ENCODE data around the gene CDKN1C.
A peak's percentile ranks its signal among the peaks of the same experiment; 100 is the strongest.

CDKN1C gene

DNA sequence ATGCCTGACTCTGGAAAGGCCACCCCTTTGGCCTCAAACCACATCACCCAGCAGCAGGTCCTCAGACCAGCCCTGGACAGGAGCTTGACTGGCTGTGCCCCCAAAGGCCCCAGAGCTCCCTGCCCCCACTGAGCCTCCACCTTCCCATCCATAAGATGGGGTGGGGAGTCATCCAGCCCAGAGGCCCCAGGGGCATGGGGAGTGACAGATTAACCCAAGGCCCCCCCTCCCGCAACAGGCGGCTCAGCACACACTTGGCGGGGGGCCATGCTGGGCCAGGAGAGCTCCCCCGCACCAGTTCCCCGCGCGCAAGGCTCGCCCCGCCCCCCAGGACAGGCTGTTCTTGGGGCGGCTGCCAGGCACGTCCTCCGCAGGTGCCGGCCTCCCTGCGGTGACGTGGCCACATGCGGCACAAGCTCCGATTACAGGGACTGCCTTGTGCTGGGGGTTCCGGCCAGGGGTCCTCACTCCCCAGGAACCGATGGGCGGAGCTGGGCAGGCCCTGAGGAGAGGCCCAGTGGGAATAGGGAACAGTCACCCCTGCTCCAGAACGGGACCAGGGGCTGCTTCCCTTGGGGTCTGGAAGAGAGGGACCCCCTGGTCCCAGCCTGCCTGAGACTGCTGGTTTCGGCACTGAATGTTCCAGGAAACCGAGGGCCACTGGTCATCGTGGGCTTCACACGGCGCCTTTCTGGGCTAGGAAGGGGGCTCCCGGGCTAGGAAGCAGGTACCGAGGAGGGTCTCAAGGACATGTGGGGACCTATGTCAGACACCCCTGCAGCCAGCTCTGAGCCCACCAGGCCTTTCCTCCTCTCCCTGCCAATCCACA is 5.1 kb upstream of the CDKN1C start:
- DNase-seq = no peak

DNA sequence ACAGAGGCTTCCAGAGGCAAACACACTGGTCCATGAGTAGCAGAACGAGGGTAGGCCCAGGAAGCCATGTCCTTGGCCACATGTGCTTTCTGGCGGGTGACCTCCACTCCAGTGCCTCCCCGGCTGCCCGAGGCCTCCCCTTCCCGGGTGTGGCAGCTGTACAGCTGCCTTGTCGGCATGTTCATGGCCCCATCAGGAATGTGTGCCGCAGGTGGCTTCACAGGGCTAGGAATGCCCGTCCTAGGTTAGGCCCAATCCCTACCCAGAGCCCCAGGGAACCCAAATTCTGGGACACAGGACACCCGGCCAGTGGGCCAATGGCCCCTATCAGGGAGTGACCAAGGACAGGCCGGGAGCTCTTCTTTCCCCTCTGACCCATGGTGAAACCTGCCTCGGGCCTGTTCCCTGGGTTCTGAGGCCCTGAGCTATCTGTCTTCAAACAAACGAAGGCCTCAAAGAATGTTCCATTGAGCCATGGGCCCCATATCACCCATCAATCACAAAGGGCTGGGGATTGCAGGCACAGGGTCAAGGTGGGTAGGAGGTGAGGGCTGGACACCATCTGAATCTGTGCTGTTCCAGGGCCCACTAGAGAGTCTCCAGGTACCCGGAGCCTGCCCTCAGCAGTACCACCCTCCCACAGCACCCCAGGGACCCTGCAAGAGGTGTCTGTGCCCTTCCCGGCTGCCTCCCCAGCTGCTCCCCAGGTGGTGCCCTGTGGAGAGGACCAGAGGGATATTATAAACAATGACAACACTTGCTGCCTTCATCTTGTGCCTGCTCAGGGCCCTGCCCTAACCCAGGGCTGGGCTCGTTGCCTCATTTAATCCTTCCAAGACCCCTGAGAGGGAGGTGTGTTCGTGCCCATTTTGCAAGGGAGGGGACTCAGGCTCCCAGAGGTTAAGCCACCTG is 4.0 kb upstream of the CDKN1C start:
- no peak for DNase-seq

DNA sequence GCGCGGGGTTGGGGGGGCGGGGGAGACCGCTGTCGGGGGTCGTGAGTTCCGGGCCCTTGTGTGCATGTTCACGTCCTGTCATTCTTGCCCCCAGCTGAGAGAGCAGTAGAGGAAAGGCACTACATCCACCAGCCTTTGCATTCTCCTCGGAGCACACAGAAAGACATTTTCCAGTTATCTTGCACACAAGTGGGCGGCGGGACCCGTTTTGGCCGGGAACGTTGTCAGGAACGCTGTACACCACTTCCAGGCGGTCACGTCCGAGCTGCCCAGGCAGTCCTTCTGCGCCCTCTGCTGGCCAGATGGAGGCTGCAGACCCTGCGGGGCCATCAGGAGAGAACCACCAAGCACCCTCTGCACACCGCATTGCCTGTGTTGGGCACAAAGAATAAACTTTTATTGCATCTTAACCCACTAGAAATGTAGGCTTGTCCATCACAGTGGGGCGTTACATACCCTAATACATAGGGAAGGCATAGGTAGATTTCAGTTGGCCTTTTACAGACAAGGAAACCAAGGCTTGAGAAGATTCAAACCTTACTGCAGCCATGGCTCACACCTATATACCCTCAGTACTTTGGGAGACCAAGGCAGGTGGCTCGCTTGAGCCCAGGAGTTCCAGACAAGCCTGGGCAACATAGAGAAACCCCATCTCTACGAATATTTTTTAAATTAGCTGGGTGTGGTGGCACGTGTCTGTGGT is 2.8 kb upstream of the CDKN1C start:
- DNase-seq = peak in 55 of 56 donors; percentile 37 to 96 (median 77)

DNA sequence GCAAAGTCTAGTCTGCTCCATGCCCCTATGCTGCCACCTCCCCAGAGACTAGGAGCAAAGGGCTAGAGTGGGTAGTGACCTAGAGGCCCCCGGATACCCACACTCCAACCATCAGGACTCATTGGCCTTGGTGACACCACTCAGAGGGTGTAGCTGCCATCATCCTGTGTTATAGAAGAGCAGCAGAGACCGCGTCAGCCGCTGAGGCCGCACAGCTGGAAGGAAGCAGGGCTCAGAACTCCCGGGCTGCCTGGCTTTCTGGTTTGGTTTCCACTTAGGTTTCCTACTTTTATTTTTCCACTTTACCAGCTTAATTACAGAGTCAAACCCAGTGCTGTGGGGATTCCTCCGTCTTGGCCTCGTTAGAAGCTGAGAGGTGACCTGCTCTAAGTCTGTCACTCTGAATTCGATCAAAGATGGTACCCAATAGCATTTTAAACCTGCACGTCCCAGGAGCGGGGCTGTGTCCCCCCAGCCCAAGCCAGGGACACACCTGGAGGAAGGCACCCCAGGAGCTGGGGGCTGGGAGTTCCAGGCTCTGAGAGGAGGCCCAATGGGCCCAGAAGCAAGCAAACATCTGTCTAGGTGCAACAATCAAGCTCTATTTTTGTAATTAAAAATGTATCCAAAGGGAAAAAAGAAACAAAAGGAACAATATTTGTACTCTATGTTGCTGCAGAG is 2.1 kb upstream of the CDKN1C start:
- no peak for DNase-seq

DNA sequence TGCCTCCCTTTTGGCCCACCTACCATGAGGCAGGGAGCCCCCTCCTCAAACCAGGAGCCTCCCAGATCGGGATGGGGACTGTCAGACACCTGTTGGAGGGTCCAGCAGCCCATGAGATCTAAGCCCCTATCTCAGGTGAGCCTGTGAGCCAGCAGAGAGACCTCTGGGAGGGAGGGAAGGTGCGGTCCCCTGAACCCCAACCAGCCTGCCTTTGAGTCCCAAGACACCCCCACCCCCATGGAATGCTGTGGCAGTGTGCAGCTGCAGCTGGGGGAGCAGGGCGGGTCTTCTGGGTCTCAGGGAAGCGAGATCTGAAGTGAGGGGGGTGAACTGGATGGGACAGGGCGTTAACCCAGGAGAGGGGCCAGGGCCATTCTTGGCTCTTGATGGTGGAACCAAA is 1.4 kb upstream of the CDKN1C start:
- no peak for DNase-seq

DNA sequence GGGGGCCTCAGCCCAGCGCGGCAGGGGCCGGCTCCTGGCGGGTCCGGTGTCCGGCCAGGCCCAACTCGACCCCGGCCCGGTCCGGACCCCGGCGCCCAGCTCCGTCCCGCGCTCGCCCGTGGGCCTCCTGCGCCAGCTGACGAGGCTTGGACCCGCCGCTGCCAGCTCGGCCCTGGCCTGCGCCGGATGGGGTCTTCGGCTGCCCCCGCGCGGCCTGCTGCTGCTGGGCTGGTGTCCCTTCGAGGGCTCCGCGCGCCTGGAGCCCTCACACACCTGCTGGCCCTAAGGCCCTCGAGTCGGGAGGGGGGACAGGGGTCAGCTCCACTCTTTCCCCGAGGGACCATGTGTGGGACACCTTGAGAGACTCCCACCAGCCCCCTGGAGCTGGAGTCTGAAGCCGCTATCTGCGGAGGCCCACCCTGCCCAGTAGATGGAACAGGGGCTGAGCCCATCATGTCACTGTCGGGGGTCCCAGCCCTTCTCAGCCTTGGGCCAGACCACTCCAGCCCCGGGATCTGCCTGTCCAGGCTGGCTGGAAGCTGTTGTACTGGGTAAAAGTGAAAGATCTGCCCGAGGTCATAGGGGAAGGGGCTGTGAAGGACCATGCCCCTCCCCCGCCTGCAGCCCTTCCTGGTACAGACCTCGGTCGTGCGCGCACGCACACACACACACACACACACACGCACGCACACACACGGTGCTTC is 768 bp upstream of the CDKN1C start:
- DNase-seq = peak in 14 of 56 donors; percentile 48 to 71 (median 62)

DNA sequence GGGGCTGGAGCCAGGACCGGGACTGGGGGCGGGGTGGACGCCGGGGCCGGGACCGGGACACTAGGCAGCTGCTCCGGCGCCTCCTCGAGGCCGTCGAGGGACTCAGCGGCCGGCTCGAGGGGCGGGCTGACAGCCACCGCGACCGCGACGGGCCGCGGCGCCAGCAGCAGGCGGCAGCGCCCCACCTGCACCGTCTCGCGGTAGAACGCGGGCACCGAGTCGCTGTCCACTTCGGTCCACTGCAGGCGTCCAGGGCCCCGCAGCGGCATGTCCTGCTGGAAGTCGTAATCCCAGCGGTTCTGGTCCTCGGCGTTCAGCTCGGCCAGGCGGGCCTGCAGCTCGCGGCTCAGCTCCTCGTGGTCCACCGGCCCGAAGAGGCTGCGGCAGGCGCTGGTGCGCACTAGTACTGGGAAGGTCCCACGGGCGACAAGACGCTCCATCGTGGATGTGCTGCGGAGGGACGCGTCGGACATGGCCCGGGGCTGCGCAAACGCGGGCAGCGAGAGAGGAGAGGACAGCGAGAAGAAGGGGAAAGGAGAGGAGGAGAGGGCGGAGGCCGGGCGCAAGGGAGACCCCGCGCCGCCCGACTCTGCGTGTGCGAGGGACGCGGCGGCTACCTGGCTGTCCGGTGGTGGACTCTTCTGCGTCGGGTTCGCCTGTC is 428 bp downstream of the CDKN1C start:
- peak in 25 of 56 donors; percentile 30 to 78 (median 53) for DNase-seq

DNA sequence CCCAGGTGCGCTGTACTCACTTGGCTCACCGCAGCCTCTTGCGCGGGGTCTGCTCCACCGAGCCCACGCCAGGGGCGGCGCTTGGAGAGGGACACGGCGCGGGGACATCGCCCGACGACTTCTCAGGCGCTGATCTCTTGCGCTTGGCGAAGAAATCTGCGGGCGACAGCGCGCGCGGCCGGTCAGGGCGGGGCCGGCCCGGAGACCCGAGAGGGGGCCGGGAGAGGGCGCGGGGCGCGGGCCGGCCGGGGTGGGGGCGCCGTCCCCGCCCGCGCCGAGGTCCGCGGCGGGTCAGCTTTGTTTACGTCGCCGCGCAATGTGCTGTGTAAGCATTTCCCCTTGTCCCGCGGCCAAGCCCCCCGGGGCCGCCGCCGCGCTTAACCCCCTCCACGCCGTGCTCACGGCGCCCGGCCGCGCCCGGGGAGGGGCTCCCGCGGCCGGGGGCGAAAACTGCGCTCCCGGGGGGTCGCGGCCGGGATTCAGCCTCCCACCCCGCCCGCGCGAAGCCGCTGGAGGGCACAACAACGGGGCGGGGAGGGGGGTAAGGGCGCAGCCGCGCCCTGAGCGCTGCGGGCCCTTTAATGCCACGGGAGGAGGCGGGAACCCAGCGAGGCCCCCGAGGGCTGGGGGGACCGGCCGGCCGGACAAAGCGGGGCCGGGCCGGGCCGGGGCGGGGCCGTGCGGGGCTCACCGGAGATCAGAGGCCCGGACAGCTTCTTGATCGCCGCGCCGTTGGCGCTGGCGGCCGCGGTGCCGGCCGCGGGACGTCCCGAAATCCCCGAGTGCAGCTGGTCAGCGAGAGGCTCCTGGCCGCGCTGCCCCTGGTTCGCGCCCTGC is 1.4 kb downstream of the CDKN1C start:
- DNase-seq = peak in 11 of 56 donors; percentile 19 to 66 (median 45)

DNA sequence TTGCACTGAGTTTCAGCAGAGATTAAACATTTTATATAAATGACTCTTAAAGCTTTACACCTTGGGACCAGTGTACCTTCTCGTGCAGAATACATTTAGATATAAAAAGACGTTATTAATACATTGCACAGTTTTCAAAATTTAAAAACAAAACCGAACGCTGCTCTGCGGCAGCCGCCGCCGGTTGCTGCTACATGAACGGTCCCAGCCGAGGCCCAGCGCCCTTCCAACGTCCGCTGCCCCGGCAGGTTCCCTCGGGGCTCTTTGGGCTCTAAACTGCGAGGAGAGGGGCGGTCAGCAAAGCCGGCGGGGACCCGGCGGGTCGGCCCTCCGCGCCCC is 2.0 kb downstream of the CDKN1C start:
- no peak for DNase-seq

DNA sequence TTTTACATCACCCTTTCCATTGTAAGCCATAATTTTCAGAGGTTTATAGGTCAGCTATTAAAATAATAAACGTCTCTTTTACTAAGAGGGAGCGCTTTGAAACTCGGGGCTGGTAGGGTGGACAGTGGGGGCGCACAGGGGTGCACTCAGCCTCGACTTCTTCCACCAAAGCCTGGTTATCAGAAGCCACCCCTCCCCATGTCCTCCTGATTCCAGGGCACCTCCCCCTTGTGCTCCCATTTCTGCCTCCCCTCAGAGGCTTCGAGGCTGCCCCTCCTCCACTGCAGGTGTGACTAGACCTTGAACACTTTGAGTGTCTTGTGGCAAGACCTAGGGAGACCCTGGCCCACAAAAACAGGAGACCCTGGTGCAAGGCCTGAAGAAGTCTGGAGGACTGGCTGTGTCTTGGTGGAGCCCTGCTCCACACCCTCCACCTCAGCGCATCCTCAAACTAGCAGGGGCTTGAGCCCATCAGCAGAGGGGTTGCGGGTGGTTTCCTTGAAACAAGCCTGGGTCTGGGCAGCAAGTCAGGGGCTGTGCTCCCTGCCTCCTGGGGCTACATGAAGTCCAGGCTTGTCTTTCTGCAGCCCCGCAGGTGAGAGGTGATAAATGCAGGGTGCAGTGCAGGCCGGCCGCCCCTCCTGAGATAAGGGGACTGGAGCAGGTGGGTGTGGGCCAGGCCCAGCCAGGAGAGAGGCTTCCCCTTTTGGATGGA is 3.0 kb downstream of the CDKN1C start:
- DNase-seq = no peak

DNA sequence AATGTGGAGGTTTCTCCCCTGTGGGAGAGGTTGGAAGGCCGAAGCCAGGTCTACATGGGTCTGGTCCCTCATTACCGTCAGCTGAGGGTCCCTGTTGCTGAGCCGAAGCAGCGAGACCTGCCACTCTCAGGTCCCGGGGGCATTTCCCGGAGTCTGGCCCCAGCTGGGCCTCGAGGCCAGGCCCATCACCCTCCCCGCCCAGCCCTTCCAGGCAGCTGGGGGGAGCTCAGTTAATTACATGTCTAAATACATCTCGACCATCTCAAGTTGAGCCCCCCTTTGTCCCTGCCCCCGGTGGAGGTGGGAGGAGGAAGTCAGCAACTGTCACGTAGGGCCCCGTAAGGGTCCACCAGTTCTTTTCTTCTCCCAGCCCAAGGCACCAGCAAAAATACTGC is 3.6 kb downstream of the CDKN1C start:
- DNase-seq = no peak

DNA sequence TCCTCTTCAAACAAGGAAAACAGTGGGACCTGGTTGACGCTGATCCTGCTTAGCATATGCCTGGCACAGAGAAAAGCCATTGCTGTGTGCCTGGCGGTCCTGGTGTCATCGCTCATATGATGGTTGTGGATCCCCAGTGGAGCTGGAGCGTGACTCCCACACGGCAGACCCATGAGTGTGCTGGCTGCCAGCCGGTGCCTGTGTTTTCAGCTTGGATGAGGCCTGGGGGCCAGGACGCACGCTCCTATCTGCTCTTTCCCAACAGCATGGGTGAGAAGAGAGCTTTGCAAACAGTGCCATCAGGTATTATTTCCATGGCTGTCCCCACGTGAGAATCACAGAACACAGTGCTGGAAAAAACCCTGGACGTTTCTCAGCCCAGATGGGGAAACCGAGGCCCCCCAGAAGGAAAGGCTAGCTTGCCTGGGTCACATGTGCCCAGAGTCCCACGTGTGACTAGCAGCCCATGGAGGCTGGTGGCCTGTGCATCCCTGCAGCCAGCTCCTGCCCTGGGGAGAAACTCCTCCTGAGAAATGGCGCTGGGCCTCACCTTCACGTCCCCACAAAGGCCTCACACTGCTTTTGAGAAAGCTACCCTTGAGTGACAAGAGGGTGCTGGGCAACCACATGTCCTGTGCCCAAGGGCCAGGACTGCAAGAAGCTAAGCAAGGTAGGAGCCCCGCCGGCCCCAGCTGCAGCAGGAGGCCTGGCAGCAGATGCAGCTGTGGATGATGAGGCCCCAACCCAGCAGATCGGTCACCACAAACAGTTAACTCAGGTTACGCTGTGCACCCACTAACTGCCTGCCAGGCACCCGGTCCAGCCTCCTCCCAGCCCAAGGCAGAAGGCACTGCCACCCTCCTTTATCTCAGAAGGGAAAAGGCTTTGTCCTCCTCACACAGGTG is 4.2 kb downstream of the CDKN1C start:
- no peak for DNase-seq

DNA sequence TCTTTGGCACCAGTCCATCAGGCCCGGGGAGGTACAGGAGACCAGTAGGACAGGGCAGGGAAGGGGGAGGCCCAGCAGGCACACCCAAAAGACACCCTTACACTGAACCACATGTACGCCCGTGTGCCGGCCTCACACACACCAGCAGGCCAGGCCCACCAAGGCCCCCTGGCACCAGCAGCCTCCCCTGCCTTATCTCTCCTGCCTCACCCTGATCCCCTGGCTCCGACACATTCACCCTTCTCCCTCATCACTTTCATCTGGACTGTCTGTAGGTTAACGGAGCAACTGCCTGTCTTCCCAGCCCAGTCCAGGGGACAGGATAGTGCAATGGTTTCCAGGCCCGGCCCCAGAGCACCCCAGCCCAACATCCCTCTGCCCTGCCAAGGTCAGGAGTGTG is 4.9 kb downstream of the CDKN1C start:
- no peak for DNase-seq

DNA sequence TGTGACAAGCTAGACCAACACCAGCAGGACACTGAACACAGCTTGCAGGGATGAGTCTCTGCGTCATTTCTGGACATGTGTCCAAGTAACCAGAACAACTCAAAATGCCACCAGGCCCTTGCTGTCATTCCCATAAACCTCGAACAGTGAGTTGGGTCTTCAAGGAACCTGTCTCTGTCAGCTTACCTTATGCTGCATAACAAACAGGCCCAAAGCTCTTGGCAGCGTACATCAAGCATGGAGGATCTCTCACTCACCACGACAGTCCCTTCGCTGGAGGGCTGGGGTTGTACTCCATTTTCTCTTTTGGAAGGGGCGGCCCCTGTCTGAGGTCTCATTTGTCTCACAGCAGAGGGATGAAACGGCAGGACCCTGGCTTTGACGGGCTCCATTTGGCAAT is 6.8 kb downstream of the CDKN1C start:
- DNase-seq = no peak

DNA sequence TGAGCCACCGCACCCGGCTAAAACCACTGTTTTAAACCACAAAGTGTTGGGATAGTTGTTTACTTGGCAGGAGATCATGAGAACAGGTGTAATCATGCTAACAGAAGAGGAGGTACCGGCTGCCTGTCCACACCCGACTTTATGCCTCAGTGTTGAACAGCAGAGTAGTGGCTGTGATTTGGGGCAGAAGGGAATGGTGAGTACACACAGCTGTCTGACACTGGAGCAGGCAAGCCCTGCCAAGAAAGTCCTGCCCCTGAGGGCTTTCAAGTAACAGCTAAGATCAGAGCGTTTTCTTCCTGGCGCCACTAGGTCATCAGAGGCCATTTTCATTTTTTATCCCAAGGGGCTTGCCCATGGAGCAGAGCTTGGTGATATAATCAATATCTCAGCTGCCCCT is 8.1 kb downstream of the CDKN1C start:
- DNase-seq = no peak

DNA sequence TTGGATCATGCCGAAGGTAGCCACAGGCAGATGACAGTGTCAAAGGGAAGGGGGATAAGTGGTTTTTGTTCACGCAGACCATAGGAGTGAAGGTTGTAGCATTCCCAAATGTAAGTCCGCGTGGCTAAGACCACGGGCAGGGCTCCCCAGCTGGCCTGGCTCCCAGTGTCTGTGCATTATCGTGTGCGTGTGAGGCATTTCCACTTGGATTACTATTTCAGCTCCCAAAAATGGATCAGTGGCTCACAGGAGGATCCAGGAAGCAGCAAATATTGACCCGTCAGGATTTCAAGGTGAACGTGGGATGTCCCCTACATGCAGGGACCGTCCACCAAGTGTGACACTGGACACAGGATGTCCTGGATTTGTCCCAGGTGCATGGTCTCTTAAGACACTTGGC is 10.6 kb downstream of the CDKN1C start:
- DNase-seq = no peak

DNA sequence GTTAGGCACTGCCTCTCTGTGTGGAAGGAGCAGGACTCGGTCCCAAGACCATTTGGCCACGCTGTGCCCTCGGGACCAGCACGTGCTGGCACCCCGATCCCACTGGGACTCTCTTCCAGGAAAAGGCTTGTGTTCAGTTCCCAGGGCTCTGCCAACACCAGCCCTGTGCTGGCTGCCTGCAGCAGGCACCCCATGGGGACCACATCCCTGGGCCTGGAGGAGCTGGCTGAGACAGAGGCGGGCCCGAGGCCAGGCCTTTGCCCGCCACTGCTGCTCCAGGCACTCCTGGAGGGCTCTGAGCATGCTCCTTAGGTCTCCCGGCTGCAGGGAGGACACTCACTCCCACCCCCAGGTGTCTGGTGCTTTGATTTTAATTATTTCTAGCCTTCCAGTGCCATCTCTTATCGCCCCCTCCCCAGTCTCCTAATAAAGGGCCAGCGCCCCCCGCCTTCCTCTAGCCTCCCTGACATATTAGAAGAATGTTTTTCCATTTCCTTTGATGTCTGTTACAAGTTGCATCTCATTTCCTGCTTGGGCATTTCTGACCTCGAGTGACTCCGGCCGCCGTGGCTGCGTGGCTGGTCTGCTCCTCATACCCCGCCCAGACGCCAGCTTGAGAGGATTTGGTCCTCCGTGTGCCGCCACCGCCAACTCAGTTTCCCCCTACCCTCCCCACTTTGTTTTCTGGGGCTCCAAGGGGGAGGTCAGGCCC is 14.4 kb downstream of the CDKN1C start:
- DNase-seq = peak in 2 of 56 donors; percentile 31 to 34

Measured in amygdala (tissue), 56 donors.